Duodenal mucosa (tissue), 2 donors: ENCODE results near the gene SERPINE1.

ENCODE experiments used
- H3K27ac ChIP-seq: one replicate; pipeline ENCODE4 v1.7.0; 2013; ENCODE audit warnings: low read depth, low read length
- H3K27me3 ChIP-seq, 2 donors: one replicate each; pipeline ENCODE4 v1.7.0; 2013; ENCODE audit warnings: low read length in 2 of 2, control low read depth in 1 of 2; ENCODE audit not compliant: insufficient read depth in 2 of 2, control insufficient read depth in 1 of 2
- H3K36me3 ChIP-seq, 2 donors: one replicate each; pipeline ENCODE4 v1.7.0; 2013; ENCODE audit warnings: low read length in 2 of 2, control low read depth in 1 of 2; ENCODE audit not compliant: insufficient read depth in 2 of 2, control insufficient read depth in 1 of 2
- H3K4me1 ChIP-seq, 2 donors: one replicate each; pipeline ENCODE4 v1.7.0; 2013; ENCODE audit warnings: low read length in 2 of 2, control low read depth in 1 of 2; ENCODE audit not compliant: insufficient read depth in 2 of 2, control insufficient read depth in 1 of 2
- H3K4me3 ChIP-seq, 2 donors: one replicate each; pipeline ENCODE4 v1.7.0; 2013; ENCODE audit warnings: low read length in 2 of 2, low read depth in 1 of 2
- H3K9ac ChIP-seq, 2 donors: one replicate each; pipeline ENCODE4 v1.7.0; 2013; ENCODE audit warnings: low read length in 2 of 2, low read depth in 1 of 2
- H3K9me3 ChIP-seq, 2 donors: one replicate each; pipeline ENCODE4 v1.7.0; 2013; ENCODE audit warnings: low read length in 2 of 2, control low read depth in 1 of 2; ENCODE audit not compliant: control insufficient read depth in 1 of 2

Gene SERPINE1

GRCh38 chr7:101169838-101170551, 43.1 kb downstream of the SERPINE1 start:
- peaks cover 81 to 86% of the 10 kb centered on the region in 2 donors for H3K27me3 ChIP-seq
- no peaks in the 10 kb centered on the region for H3K9me3 ChIP-seq
- H3K27ac ChIP-seq, result no peak overlapping the region
- no peak overlapping the region for H3K4me3 ChIP-seq
- H3K9ac ChIP-seq, result no peak overlapping the region
- H3K4me1 ChIP-seq, result peaks cover 29 to 53% of the 10 kb centered on the region in 2 donors
- H3K36me3 ChIP-seq, result no peaks in the 10 kb centered on the region

- H3K9me3 ChIP-seq, result no peaks in the 10 kb centered on the region
- H3K27me3 ChIP-seq, result peaks cover 76 to 82% of the 10 kb centered on the region in 2 donors
- no peak overlapping the region for H3K9ac ChIP-seq
- H3K27ac ChIP-seq, result no peak overlapping the region
- H3K4me3 ChIP-seq, result no peak overlapping the region
- H3K4me1 ChIP-seq, result peaks cover 27 to 46% of the 10 kb centered on the region in 2 donors
- H3K36me3 ChIP-seq, result no peaks in the 10 kb centered on the region
Measured at GRCh38 chr7:101170617-101171441, 43.9 kb downstream of the SERPINE1 start.

- Histone ChIP-seq H3K9me3 (no peaks in the 10 kb centered on the region), H3K4me1 (peaks cover 22 to 42% of the 10 kb centered on the region in 2 donors), H3K27ac (no peak overlapping the region), H3K27me3 (peaks cover 72 to 79% of the 10 kb centered on the region in 2 donors), H3K36me3 (no peaks in the 10 kb centered on the region), H3K9ac (no peak overlapping the region), H3K4me3 (no peak overlapping the region)
Measured at GRCh38 chr7:101171442-101171837, 44.5 kb downstream of the SERPINE1 start.

GRCh38 chr7:101172005-101172853, 45.3 kb downstream of the SERPINE1 start:
- Histone ChIP-seq H3K4me1 (peaks cover 22 to 42% of the 10 kb centered on the region in 2 donors), H3K4me3 (peak overlapping the region; percentile 15 to 32), H3K27ac (no peak overlapping the region), H3K36me3 (no peaks in the 10 kb centered on the region), H3K9ac (no peak overlapping the region), H3K9me3 (no peaks in the 10 kb centered on the region), H3K27me3 (peaks cover 69 to 77% of the 10 kb centered on the region in 2 donors)

GRCh38 chr7:101172854-101173751, 46.2 kb downstream of the SERPINE1 start:
- Histone ChIP-seq H3K9me3 (no peaks in the 10 kb centered on the region), H3K4me3 (peak overlapping the region in 1 of 2 donors; percentile 43), H3K4me1 (peaks cover 22 to 42% of the 10 kb centered on the region in 2 donors), H3K36me3 (no peaks in the 10 kb centered on the region), H3K27ac (no peak overlapping the region), H3K9ac (no peak overlapping the region), H3K27me3 (peaks cover 66 to 76% of the 10 kb centered on the region in 2 donors)

- no peak overlapping the region for H3K4me3 ChIP-seq
- peaks cover 22 to 42% of the 10 kb centered on the region in 2 donors for H3K4me1 ChIP-seq
- no peak overlapping the region for H3K27ac ChIP-seq
- no peak overlapping the region for H3K9ac ChIP-seq
- H3K9me3 ChIP-seq, result no peaks in the 10 kb centered on the region
- H3K36me3 ChIP-seq, result no peaks in the 10 kb centered on the region
- peaks cover 65 to 72% of the 10 kb centered on the region in 2 donors for H3K27me3 ChIP-seq
Measured at GRCh38 chr7:101173752-101174244, 46.9 kb downstream of the SERPINE1 start.

GRCh38 chr7:101174322-101174854, 47.5 kb downstream of the SERPINE1 start:
- Histone ChIP-seq H3K4me1 (peaks cover 21 to 40% of the 10 kb centered on the region in 2 donors), H3K9ac (no peak overlapping the region), H3K9me3 (no peaks in the 10 kb centered on the region), H3K27ac (no peak overlapping the region), H3K27me3 (peaks cover 64 to 71% of the 10 kb centered on the region in 2 donors), H3K4me3 (no peak overlapping the region), H3K36me3 (no peaks in the 10 kb centered on the region)

- Histone ChIP-seq H3K9ac (no peak overlapping the region), H3K36me3 (no peaks in the 10 kb centered on the region), H3K27ac (no peak overlapping the region), H3K4me3 (no peak overlapping the region), H3K27me3 (peaks cover 64 to 66% of the 10 kb centered on the region in 2 donors), H3K4me1 (peaks cover 10 to 33% of the 10 kb centered on the region in 2 donors), H3K9me3 (no peaks in the 10 kb centered on the region)
Measured at GRCh38 chr7:101175664-101176063, 48.8 kb downstream of the SERPINE1 start.

- H3K27me3 ChIP-seq, result peaks cover 47 to 48% of the 10 kb centered on the region in 2 donors
- H3K4me3 ChIP-seq, result no peak overlapping the region
- H3K9ac ChIP-seq, result no peak overlapping the region
Measured at GRCh38 chr7:101177644-101178043, 50.7 kb downstream of the SERPINE1 start.

More at GRCh38 chr7:101177644-101178043, 50.7 kb downstream of the SERPINE1 start:
- Histone ChIP-seq H3K36me3 (no peaks in the 10 kb centered on the region), H3K9me3 (no peaks in the 10 kb centered on the region), H3K27ac (no peak overlapping the region), H3K4me1 (peaks cover 8 to 22% of the 10 kb centered on the region in 2 donors)
